ENCODE data around the gene SDC1.

DNA sequence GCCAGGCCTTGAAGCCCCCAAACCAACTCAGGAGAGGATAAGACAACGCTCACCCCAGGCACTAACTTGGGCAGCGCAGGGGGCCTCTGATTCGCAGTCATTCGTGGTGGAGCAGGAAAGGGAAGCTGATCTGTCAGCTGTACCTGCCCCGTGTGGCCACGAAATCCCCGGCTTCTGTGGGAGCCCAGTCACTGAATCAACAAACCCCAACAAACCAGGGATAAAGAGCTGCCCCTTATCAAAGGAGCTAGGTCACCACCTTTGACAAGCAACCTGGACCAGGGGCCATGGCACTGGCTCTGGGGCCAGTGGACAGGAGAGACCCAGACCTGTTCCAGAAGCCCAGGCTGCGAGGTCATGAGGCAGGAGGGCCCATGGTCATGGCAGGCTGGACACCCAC lies 14.5 kb downstream of the SDC1 start:
- TF ChIP-seq CTCF (IDR thresholded peaks at IDR 0.05) (no peak), ZFX (IDR thresholded peaks at IDR 0.05; ENCODE audit: borderline replicate concordance) (no peak)

Measured in 22Rv1 (cell line).